Measurements from ENCODE around the gene SLCO3A1.
A peak's percentile ranks its signal among the peaks of the same experiment; 100 is the strongest.

Gene SLCO3A1

GRCh38 chr15:92097474-92098178 is 244.1 kb downstream of the SLCO3A1 start:
- DNase-seq (ENCODE audit: low read depth, low spot score), result peak; percentile 81

- no peak for DNase-seq (ENCODE audit: low read depth, low spot score)
Observed at GRCh38 chr15:92098869-92099268, 245.4 kb downstream of the SLCO3A1 start.

GRCh38 chr15:92100301-92100700 is 246.8 kb downstream of the SLCO3A1 start:
- DNase-seq (ENCODE audit: low read depth, low spot score), result no peak

DNA sequence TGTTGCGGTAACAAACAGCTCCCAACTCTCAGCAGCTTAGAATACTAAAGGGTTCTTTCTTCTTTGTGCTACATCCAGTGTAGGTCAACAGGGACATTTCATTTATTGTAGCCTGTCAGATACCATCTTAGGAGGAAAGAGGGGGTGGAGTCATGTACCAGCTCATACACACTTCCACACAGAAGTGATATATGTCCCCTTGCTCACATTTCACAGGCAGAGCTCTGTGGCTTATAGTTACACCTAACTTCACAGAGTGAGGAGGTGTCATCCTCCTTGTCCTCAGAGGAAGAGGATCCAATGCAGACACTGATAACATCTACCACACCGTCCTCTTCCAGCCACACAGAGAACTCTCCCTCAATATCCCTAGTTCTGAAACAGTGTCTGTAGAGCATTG is 247.2 kb downstream of the SLCO3A1 start:
- no peak for DNase-seq (ENCODE audit: low read depth, low spot score)

GRCh38 chr15:92101708-92102394 is 248.3 kb downstream of the SLCO3A1 start:
- no peak for DNase-seq (ENCODE audit: low read depth, low spot score)

DNA sequence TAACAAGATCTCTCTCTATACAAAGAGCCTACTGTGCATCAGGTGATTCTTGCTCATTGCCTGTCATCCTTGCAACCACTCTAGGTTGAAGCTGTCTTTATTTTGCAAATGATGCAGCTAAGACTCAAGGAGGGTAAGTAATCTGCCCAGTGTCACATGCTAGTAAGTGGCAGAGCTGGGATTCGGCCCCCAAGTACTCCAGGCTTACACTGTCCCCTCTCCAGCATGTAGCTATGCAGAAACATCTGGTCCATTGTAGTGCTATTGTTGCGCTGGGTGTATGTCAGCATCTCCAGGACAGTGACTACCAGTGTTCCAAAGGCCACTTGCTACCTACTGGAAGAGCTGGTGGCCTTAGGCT is 248.9 kb downstream of the SLCO3A1 start:
- no peak for DNase-seq (ENCODE audit: low read depth, low spot score)

GRCh38 chr15:92104072-92104471 is 250.6 kb downstream of the SLCO3A1 start:
- DNase-seq (ENCODE audit: low read depth, low spot score), result peak; percentile 21

DNA sequence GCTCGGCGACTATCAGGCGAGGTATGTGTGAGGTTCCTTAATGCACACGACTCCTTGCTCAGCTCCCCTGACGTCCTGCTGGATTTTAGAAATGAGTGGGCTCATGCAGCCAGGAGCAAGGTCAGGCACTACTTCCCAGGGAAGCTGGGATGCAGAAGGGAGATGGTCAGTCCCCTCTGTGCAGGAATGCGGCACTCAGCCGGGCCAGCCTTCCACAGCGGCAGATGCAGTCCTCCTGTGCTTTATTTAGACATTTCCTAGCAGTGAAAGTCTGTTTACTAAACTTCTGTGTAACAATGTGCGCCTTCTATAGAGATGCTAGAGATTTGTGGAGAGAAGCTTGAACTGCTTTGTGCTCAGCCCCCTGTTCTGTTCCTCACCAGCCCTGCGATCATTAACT is 252.1 kb downstream of the SLCO3A1 start:
- no peak for DNase-seq (ENCODE audit: low read depth, low spot score)

DNA sequence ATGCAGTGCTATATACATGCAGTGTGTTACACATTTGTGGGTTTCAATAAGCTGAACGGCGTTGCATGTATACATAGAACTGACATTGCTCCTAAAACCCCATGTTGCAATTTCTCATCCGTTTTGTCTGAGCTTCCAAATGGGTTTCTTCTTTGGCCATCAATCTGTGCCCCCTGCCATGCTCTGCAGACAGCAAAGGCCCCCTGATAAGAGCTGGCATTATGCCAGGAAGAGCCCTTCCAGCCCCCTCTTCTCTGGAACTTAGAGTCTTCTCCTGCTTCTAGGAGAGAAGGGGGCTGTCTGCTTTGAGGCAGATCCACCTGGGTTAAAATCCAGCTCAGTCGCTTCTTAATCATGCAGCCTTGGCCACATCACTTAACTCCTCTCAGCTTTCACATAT is 254.0 kb downstream of the SLCO3A1 start:
- no peak for DNase-seq (ENCODE audit: low read depth, low spot score)

GRCh38 chr15:92109191-92109873 is 255.8 kb downstream of the SLCO3A1 start:
- no peak for DNase-seq (ENCODE audit: low read depth, low spot score)

DNA sequence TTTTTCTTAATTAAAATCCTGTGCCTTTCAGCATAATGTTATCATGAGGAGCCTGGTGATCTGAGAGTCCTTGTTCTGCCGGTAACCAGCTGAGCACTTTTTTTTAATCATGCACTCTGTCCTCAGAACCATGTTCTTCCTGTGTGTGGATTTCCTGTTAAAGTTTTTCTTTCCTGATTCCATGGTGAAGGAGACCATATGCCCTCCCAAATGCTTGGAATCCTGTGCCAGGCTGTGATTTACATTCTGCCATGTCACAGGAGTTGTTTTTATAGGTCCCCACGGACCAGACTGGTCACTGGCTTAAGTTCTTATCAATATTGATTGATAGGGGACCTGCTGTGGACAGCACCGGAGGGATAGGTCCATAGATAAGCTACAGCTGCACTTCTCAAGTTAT is 257.8 kb downstream of the SLCO3A1 start:
- DNase-seq (ENCODE audit: low read depth, low spot score), result no peak

GRCh38 chr15:92111751-92112150 is 258.2 kb downstream of the SLCO3A1 start:
- DNase-seq (ENCODE audit: low read depth, low spot score), result no peak

- no peak for DNase-seq (ENCODE audit: low read depth, low spot score)
Observed at GRCh38 chr15:92112180-92112579, 258.7 kb downstream of the SLCO3A1 start.

GRCh38 chr15:92112711-92113110 is 259.2 kb downstream of the SLCO3A1 start:
- no peak for DNase-seq (ENCODE audit: low read depth, low spot score)

DNA sequence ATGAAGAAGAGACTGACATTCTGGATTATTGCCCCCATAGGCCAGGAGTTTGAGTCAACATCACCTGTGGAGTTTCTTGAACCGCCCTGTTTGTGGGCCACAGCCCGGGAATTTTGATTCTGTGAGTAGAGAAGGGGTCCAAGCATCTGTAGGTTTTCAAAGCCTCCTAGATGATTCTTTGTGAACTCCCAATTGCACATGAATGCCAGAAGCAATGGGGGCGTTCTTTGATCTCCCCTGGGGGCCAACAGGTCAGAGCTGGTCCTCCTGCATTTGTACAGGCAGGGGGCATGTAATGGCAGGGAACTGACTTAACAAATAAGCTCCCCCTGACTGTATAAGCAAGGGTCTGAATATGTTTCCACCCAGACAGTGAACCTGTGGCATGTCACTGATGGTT is 260.3 kb downstream of the SLCO3A1 start:
- DNase-seq (ENCODE audit: low read depth, low spot score), result no peak

- no peak for DNase-seq (ENCODE audit: low read depth, low spot score)
Observed at GRCh38 chr15:92115834-92116233, 262.3 kb downstream of the SLCO3A1 start.

DNA sequence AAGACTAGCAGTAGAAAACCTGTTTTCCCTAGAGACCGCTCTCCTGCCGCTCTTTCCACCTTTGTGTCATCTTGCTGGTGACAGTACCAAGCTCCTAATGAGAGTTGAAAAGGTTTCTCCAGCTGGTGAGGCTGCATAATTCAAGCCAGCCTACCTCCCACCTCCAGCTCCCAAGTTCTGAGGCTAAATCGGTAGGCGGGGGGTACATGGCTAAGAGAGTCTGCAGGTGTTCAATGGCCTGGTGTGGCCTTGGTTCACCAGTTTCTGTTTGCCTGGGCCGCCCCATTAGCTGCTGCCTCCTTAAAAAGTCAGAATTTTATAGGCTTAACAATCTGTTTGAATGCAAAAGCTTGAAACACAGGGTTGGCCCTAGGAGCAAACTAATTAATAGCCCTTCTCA is 262.8 kb downstream of the SLCO3A1 start:
- no peak for DNase-seq (ENCODE audit: low read depth, low spot score)

DNA sequence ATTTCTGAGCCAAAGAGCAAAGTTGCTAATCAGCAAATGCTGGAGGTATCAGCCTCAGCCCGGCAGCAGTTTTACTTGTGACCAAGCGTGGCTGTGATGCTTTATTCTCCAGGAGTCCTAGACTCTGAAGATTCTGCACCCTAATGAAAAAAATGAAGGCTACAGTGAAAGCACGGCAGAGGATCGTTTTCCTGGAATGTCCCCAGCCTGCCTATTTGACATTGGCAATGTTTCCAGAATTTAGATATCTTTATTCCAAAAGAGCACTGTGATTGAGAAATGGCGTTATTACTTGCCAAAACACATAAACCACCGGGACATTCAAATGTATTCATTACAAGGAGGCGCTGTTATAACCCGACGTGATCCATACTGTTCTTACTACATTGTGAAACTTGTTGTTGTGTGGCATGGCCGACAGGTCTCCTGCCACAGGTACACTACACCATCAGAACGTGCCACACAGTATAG is 263.8 kb downstream of the SLCO3A1 start:
- peak; percentile 10 for DNase-seq (ENCODE audit: low read depth, low spot score)

DNA sequence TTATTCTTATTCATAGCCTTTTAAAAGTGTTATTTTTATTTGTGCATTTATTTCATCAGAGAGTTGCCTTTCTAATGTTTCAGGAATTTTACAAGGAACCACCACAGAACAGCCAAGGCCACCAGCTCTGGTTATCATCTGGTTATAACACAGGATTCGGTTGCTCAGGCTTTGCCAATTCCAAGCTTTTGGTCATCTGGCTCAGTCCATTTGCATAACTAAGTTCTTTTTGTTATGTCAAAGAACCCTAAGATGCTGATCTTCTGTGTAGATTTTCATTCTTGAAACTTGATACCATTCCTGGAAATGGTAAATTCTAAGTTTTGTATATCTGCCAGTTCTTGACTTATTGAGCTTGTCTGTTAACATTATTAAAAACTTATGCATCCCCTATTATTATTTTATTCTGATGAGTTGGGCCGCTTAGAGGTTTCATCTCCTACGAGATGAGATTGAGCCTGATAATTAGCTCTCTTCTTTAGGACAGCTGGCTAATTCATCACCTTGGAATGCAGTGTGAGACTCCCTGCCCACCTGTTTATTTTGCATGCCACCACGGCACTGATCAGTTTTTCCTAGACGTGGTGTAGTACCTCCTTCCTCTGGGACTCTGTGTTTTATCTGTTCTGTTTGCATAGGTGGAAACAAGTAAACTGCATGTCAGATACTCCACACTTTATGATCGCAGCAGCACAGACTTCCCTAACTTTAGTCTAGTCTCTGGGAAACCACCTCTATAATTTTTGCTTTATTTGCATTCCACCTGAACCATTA is 264.8 kb downstream of the SLCO3A1 start:
- peak; percentile 52 for DNase-seq (ENCODE audit: low read depth, low spot score)

- no peak for DNase-seq (ENCODE audit: low read depth, low spot score)
Observed at GRCh38 chr15:92118936-92119325, 265.4 kb downstream of the SLCO3A1 start.

- DNase-seq (ENCODE audit: low read depth, low spot score), result no peak
Observed at GRCh38 chr15:92120094-92120795, 266.7 kb downstream of the SLCO3A1 start.
